Panc1 (cell line): ENCODE data around the gene USH2A.

Experiments used
- CTCF ChIP-seq: fragments of 450-650 bp; IDR thresholded peaks from 2 replicates; pipeline ENCODE4 v1.5.1; 2017; ENCODE audit warnings: mild to moderate bottlenecking
- POLR2AphosphoS5 ChIP-seq: IDR thresholded peaks from 2 replicates; pipeline ENCODE4 v1.6.1; 2012; ENCODE audit warnings: mild to moderate bottlenecking, low read depth, low read length, moderate library complexity
- SIN3A ChIP-seq: IDR thresholded peaks from 2 replicates; pipeline ENCODE4 v1.6.1; 2012; ENCODE audit warnings: low read depth, mild to moderate bottlenecking, low read length, moderate library complexity, borderline replicate concordance; ENCODE audit not compliant: insufficient read depth
- TCF7L2 ChIP-seq: IDR thresholded peaks from 2 replicates; pipeline ENCODE4 v1.6.1; 2011; ENCODE audit warnings: mild to moderate bottlenecking, low read depth, low read length, inconsistent platforms

- TF ChIP-seq CTCF = no peak
- TF ChIP-seq SIN3A = no peak
- no peak for TF ChIP-seq TCF7L2
- no peak for TF ChIP-seq POLR2AphosphoS5
These were observed 786.1 kb downstream of the USH2A start for GRCh38 chr1:215637041-215637573.
